Measurements from ENCODE around the gene ARSJ. TPM values are rescaled to one million over a fixed set of nuclear protein-coding genes. Genes with fewer than 3 reads are reported as not detected.

ARSJ gene
- total RNA-seq, 1 donor from 2014 or later, result 0.17 TPM

DNA sequence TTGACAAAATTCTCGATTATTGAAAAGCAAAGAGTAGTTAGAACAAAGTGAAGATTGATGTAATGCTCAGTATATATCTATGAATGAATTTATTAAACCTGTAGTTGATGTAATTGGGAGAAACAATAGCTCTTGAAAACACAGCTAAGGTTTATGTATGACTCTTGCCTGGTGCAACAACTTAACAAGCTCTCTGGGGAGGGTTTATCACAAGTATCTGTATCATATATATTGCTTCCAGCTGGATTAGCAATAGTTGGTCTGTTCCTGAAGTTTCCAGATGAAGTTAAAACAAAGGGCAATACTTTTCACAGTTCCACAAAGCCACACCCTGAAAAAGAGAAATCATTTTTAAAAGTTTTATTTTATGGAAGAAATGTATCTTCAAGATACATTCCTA, 91.4 kb downstream of the ARSJ start:
- Mint-ChIP-seq H3K9me3 (ENCODE audit: unreplicated experiment) (no peaks in the 10 kb centered on the region), H3K4me1 (ENCODE audit: low read depth, unreplicated experiment) (no peaks in the 10 kb centered on the region), H3K27ac (ENCODE audit: unreplicated experiment) (no peak overlapping the region), H3K4me3 (ENCODE audit: unreplicated experiment) (no peak overlapping the region), H3K36me3 (ENCODE audit: unreplicated experiment) (no peaks in the 10 kb centered on the region), H3K27me3 (ENCODE audit: unreplicated experiment) (no peaks in the 10 kb centered on the region)
- TF ChIP-seq, protein P1, sequence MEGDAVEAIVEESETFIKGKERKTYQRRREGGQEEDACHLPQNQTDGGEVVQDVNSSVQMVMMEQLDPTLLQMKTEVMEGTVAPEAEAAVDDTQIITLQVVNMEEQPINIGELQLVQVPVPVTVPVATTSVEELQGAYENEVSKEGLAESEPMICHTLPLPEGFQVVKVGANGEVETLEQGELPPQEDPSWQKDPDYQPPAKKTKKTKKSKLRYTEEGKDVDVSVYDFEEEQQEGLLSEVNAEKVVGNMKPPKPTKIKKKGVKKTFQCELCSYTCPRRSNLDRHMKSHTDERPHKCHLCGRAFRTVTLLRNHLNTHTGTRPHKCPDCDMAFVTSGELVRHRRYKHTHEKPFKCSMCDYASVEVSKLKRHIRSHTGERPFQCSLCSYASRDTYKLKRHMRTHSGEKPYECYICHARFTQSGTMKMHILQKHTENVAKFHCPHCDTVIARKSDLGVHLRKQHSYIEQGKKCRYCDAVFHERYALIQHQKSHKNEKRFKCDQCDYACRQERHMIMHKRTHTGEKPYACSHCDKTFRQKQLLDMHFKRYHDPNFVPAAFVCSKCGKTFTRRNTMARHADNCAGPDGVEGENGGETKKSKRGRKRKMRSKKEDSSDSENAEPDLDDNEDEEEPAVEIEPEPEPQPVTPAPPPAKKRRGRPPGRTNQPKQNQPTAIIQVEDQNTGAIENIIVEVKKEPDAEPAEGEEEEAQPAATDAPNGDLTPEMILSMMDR (IDR thresholded peaks at IDR 0.05; ENCODE audit: partially characterized antibody, unreplicated experiment), result no peak
- no peak for DNase-seq

DNA sequence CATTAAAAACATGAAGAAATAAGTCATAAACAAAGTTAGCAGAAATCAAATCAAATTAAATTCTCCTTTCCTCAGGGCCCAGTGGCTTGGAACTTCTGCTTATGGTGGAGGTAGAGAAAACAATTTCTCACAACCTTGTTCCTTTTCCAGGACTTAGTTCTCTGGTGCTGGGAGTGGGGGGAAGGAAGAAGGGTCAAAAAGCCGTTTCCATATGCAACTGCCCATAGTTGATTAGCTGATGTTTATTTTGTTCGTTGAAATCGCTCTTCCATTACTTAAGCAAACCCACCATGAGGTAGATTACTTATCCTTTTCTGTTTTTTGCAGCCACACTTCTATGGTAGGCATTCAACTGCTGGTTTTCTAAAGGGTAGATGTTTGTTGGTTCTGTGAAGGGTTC, 94.2 kb downstream of the ARSJ start:
- Mint-ChIP-seq H3K36me3 (ENCODE audit: unreplicated experiment) (no peaks in the 10 kb centered on the region), H3K27ac (ENCODE audit: unreplicated experiment) (no peak overlapping the region), H3K27me3 (ENCODE audit: unreplicated experiment) (no peaks in the 10 kb centered on the region), H3K4me3 (ENCODE audit: unreplicated experiment) (no peak overlapping the region), H3K4me1 (ENCODE audit: low read depth, unreplicated experiment) (no peaks in the 10 kb centered on the region), H3K9me3 (ENCODE audit: unreplicated experiment) (no peaks in the 10 kb centered on the region)
- DNase-seq, result no peak
- TF ChIP-seq, protein P1 (IDR thresholded peaks at IDR 0.05; ENCODE audit: partially characterized antibody, unreplicated experiment), result no peak

DNA sequence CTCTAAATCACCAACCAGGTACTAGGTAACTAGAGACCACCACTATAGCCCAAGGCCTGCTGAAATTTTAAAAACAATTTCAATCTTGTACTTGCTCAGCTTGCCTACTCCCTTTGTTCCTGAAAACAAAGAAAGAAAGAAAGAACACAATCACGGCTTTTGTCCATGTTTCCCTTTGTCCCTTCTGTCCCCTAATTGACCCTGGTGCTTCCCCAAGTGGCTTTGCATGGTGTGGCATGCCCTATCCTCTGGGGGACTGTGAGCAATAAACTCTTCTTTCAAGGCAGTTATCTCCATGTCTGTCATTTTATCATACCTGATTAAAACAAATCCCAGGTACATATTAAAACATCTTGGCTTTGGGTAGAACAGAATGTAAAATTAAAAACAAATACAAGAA, 94.8 kb downstream of the ARSJ start:
- Mint-ChIP-seq H3K4me3 (ENCODE audit: unreplicated experiment) (no peak overlapping the region), H3K4me1 (ENCODE audit: low read depth, unreplicated experiment) (no peaks in the 10 kb centered on the region), H3K27ac (ENCODE audit: unreplicated experiment) (no peak overlapping the region), H3K27me3 (ENCODE audit: unreplicated experiment) (no peaks in the 10 kb centered on the region), H3K9me3 (ENCODE audit: unreplicated experiment) (no peaks in the 10 kb centered on the region), H3K36me3 (ENCODE audit: unreplicated experiment) (no peaks in the 10 kb centered on the region)
- no peak for DNase-seq
- TF ChIP-seq, protein P1 (IDR thresholded peaks at IDR 0.05; ENCODE audit: partially characterized antibody, unreplicated experiment), result no peak

DNA sequence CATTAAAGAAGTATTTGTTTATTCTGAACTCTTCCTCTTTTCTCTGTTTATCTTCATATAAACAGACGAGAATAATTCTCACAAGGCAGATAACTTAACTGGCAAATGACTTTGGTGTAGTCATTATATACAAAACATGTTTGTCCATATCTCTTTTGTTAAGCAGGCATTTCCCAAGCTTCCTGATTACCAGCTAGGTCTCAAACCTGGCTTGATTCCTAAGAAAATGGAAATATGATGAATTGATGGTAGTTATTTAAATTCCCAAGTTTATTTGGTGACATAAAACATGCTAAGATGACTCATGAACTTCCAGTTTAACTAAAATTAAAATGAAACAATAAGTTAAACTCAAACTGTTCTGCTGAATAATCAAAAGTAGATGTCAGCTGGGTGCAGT, 96.8 kb downstream of the ARSJ start:
- H3K36me3 Mint-ChIP-seq (ENCODE audit: unreplicated experiment), result no peaks in the 10 kb centered on the region
- no peak overlapping the region for H3K27ac Mint-ChIP-seq (ENCODE audit: unreplicated experiment)
- H3K4me1 Mint-ChIP-seq (ENCODE audit: low read depth, unreplicated experiment), result no peaks in the 10 kb centered on the region
- TF ChIP-seq, protein P1 (IDR thresholded peaks at IDR 0.05; ENCODE audit: partially characterized antibody, unreplicated experiment), result no peak
- H3K9me3 Mint-ChIP-seq (ENCODE audit: unreplicated experiment), result no peaks in the 10 kb centered on the region
- no peak overlapping the region for H3K4me3 Mint-ChIP-seq (ENCODE audit: unreplicated experiment)
- DNase-seq, result no peak
- H3K27me3 Mint-ChIP-seq (ENCODE audit: unreplicated experiment), result no peaks in the 10 kb centered on the region

DNA sequence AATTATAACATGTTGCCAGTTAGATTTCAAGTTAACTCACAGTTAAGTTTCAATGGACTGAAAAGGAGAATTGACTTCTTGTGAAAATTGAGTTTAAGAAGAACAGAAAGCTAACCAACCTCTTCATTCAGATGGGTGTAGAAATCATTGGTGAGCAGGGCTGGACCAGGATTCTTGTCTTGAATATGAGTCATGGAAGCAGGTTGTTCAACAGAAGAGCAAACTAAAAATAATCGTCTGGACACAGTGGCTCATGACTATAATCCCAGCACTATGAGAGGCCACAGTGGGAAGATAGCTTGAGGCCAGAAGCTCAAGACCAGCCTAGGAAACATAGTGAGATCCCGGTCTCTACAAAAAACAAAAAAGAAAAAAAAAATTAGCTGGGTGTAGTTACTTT, 98.2 kb downstream of the ARSJ start:
- Mint-ChIP-seq H3K27ac (ENCODE audit: unreplicated experiment) (no peak overlapping the region), H3K27me3 (ENCODE audit: unreplicated experiment) (no peaks in the 10 kb centered on the region), H3K4me3 (ENCODE audit: unreplicated experiment) (no peak overlapping the region), H3K36me3 (ENCODE audit: unreplicated experiment) (no peaks in the 10 kb centered on the region), H3K4me1 (ENCODE audit: low read depth, unreplicated experiment) (no peaks in the 10 kb centered on the region), H3K9me3 (ENCODE audit: unreplicated experiment) (no peaks in the 10 kb centered on the region)
- DNase-seq, result no peak
- TF ChIP-seq, protein P1 (IDR thresholded peaks at IDR 0.05; ENCODE audit: partially characterized antibody, unreplicated experiment), result no peak

All from glutamatergic neuron (in vitro differentiated cells).